T-helper 2 cell (primary cell): ENCODE data around the gene CTXN2.

Source experiments
- DNase-seq, 5 experiments: peaks; one replicate each; pipeline versions ENCODE4 v3.0.0 to v3.0.0-alpha.2; 2012 to 2022
- total RNA-seq, 2 donors: gene quantifications; one replicate each; lab custom pipeline; 2026; lab: John Stamatoyannopoulos, UW

The CTXN2 gene
- total RNA-seq: 0.13 to 0.94 reads per million in 2 donors

DNA sequence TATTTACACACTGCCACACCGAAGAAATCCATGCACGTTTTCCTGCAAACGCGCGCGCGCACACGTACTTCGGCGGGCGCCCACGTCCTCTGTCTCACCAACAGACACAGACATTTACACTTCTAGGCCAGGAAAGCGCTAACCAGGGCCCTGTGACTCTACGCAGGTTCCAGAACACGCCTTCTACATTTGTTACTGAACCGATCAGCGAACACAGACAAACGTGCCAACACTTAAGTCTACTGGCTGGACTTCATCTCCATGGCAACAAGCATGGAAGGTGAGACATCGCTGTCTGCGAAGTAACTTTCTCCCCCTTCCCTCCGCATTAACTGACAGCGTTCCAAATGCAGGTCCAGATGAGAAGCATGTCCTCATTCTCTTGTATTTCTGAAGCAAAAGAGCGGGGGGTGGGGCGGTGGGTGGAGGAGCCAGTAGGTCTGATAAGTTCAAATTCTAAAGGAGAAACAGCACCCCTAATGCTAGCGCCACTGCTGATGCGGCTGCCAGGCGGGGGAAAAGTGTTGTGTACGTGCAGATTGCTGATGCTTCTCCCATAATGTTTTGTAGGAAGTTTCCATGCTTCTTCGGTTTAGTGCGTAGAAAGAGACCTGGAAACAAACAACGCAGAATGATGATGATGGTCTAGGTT, at the start of gene CTXN2:
TSS of gene CTXN2 (plus strand) at position 92 of the 652 bp plus-strand sequence. CDS start 9,636 bp downstream, outside the sequence.
- DNase-seq: peak in 1 of 5 experiments; percentile 6

GRCh38 chr15:48143856-48144255, 47.6 kb upstream of the CTXN2 start:
- no peak for DNase-seq

GRCh38 chr15:48144889-48145288, 46.6 kb upstream of the CTXN2 start:
- DNase-seq: peak in 1 of 5 experiments; percentile 44

- DNase-seq: no peak
Observed at GRCh38 chr15:48145923-48146322, 45.5 kb upstream of the CTXN2 start.

DNA sequence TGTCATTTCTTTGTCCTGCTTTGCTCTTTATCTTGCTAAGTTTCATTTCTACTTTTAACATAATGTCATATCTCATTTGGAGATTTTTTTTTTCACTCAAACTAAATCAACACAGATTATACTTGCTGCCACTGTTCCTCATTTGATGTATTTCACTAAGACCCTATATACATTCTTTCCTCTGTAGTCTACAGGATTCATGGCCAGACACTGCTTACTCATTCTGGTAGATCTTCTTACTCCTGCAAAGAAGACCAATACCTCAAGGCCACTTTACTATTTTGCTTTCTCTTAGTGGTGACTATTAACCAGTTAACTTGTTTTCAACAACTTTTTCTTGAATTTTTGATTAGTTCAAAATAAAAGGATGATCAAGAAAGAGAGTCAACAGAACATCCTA, 44.1 kb upstream of the CTXN2 start:
- no peak for DNase-seq

DNA sequence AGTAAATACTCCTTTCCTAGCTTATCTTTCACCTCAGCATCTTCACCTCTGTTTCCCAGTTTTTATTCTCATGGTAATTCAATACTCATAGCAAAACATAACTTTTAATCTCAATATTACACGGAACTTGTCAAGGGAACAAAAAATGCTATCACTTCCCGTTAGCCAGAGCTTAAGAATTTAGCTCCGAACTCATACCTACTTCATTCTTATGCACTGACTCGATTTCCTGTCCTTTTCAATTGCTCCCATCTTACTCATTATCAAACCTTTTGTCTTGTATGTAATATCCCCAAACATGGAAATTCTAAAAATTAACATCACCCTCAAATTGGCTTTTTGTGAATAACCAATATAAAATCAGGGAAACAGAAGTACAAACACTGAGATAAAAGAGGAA, 41.6 kb upstream of the CTXN2 start:
- DNase-seq: no peak

GRCh38 chr15:48153526-48153925, 37.9 kb upstream of the CTXN2 start:
- DNase-seq: no peak

GRCh38 chr15:48168616-48169015, 22.8 kb upstream of the CTXN2 start:
- no peak for DNase-seq

- DNase-seq: no peak
Observed at GRCh38 chr15:48170981-48171380, 20.5 kb upstream of the CTXN2 start.

DNA sequence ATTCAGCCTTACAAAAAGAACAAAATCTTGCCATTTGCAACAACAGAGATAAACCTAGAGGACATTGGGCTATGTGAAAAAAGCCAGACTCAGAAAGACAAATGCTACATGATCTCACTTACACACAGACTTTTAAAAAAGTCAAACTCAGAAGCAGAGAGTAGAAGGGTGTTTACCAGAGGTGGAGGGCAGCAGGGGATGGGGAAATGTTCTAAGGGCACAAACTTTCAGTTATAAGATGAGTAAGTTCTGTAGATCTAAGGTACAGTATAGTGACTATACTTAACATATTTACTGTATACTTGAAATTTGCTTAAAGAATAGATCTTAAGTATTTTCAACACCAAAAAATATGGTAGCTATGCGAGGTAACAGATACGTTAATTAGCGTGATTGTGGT, 16.3 kb upstream of the CTXN2 start:
- DNase-seq: peak in 1 of 5 experiments; percentile 23

DNA sequence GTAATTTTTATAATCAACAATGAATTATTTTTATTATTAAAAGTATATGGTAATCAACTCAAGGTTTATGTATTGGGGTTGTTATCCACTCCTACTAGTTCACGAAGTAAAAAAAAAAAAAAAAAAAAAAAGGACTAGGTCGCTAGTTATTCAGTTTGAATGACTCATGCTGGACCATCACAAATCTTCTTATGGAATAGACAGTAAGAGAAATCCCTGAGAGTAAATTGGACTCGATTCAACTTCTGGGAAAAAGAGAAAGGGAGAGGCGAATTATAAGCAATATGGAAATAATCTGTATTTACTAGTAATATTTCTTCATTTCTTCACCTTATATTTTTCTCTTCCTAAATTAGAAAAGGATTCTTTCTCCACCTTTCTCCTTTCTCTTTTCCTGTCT, 15.4 kb upstream of the CTXN2 start:
- DNase-seq: no peak

GRCh38 chr15:48176957-48177356, 14.5 kb upstream of the CTXN2 start:
- DNase-seq: no peak

DNA sequence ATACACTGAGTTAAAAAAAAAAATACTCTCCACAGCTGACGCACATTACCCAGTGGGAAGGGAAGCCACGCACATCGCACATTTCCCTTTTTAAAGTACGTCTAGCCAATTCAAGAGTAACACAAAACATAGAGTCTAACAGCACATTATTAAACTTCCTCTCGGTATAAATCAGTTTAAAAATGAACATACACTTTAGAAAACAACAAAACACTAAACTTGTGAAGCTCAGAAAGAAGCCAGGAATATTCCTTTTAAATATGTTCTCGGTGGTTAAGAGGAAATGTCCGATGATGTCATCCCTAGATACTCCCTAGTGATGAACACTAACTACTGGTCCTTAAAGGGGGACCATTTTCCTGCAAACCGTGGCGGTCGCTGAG, 14.1 kb upstream of the CTXN2 start:
- DNase-seq: peak in 2 of 5 experiments; percentile 1 to 59

- DNase-seq: peak; percentile 24 to 90 (median 43)
Observed at GRCh38 chr15:48177766-48178647, 13.5 kb upstream of the CTXN2 start, which contains the start of gene MYEF2. Gene MYEF2 (minus strand): TSS chr15:48178295. CDS start chr15:48178237, 58 bp downstream.

DNA sequence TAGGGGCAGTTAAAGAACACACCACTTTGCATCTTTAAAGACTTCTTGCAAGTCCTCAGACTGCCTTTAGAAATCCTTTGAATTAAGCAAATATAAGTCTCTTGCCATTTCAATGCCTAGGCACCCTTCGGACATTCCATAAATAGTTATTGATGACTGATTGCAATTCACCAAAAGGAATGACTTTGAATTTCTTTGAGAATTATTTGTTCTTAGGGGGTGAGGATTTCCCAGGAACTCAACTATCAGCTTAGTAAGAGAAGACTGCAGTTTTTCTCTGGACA, 12.9 kb upstream of the CTXN2 start:
- DNase-seq: no peak

GRCh38 chr15:48182749-48183148, 8.7 kb upstream of the CTXN2 start:
- DNase-seq: no peak

- DNase-seq: no peak
Observed at GRCh38 chr15:48185529-48185928, 5.9 kb upstream of the CTXN2 start.

- DNase-seq: no peak
Observed at GRCh38 chr15:48186271-48186670, 5.2 kb upstream of the CTXN2 start.

- DNase-seq: peak in 1 of 5 experiments; percentile 48
Observed at GRCh38 chr15:48190932-48191573, 412 bp upstream of the CTXN2 start.

GRCh38 chr15:48202068-48202467, 10.6 kb downstream of the CTXN2 start:
- no peak for DNase-seq

- DNase-seq: no peak
Observed at GRCh38 chr15:48205981-48206380, 14.5 kb downstream of the CTXN2 start, which contains the start of gene SLC12A1. Gene SLC12A1 (plus strand): TSS chr15:48206302. CDS start chr15:48207720, 1,418 bp downstream.

DNA sequence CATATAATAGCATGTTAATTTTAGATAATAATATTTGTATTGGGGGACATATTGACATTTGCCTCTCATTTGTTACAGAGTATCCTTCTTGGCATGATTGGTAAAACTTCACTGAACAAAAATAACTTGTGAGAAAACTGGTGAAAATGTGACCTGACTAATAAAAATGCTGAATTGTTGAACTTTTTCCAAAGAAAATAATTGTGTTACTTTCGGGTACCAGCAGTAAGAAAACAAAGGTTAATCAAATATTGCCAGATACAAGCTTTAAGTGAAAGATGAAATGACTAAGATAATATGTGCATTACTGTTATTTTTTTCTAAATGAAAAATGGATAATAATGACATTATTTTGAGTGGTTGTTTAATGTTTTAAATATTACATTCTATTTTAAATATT, 29.8 kb downstream of the CTXN2 start:
- DNase-seq: no peak

DNA sequence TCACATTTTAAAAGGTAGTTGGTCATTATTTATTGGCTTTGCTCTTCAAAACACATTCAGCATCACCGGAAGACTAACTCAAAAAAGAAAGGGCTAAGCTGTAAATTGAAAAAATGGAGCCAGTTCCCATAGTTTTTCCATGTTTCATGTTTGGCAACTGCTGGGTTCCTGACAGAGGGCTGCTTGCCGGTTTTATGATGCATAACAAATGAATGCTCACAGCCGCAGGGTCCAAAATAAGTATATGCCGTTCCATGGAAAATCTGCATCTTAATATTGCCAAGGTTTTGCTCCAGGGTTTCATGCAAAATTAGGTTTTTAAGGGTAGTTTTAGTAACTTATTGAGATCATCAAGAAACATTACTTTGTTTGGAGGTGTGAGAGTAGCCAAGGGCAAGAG, 30.4 kb downstream of the CTXN2 start:
- DNase-seq: no peak
